ENCODE results near the gene ZNF236.

Gene ZNF236

GRCh38 chr18:76834379-76834778, 12.0 kb downstream of the ZNF236 start:
- TF ChIP-seq CTCF (IDR thresholded peaks at IDR 0.05), result no peak
- Histone ChIP-seq H3K4me3 (no peak overlapping the region), H3K27ac (no peak overlapping the region)
- DNase-seq (ENCODE audit: low spot score), result no peak

GRCh38 chr18:76835380-76835779, 13.0 kb downstream of the ZNF236 start:
- DNase-seq (ENCODE audit: low spot score), result no peak
- Histone ChIP-seq H3K4me3 (no peak overlapping the region), H3K27ac (no peak overlapping the region)
- TF ChIP-seq CTCF (IDR thresholded peaks at IDR 0.05), result no peak

GRCh38 chr18:76837071-76837470, 14.7 kb downstream of the ZNF236 start:
- Histone ChIP-seq H3K4me3 (no peak overlapping the region), H3K27ac (no peak overlapping the region)
- no peak for TF ChIP-seq CTCF (IDR thresholded peaks at IDR 0.05)
- no peak for DNase-seq (ENCODE audit: low spot score)

DNA sequence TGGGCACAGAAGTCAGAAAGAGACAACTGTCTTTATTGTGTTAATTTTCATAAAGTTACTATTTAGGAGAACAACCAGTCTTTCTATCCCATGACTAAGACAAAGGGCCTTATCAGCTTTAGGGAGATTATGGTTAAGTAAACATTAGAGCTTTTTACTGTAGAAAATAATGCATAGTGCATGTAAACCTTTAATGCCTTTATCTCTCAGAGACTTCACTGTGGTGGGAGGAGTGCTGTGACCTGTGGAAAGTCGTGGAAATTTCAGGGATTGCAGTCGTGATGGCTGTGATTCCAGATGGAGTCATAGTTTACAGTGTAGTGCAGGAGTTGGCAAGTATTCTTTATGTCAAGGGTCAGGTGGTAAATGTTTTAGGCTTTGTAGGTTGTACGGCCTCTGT, 15.8 kb downstream of the ZNF236 start:
- TF ChIP-seq CTCF (IDR thresholded peaks at IDR 0.05), result no peak
- DNase-seq (ENCODE audit: low spot score), result no peak
- Histone ChIP-seq H3K27ac (no peak overlapping the region), H3K4me3 (no peak overlapping the region)

DNA sequence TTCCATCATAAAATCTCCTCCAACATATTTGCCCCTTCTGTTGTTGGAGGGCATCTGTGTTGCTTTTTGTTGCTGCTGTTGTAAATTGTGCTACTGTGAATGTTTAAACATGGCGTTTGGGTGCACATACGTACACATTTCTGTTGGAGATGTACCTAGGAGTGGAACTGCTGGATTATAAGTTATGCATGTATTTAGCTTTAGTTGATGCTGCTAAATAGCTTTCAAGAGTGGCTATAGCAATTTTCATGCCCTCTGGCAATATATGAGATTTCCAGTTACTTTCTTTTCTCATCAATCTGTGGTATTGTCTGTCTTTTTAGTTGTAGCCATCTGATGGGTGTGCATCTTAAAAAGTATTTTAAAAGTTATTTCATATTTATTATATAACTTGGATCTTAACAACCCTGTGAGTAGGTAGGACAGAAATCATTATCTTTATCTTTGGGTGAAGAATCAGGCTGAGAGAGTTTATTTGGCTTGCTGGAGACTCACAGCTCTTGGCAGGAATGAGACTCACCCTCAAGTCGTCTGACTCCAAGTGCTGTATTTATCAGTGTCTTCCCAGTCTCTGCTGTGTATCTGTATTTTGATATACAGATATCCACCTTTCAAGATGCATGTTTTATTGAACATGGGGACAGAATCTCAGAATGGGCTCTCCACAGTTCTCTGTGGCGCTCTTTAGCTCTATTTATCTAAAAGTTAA, 16.9 kb downstream of the ZNF236 start:
- H3K27ac ChIP-seq, result no peak overlapping the region
- TF ChIP-seq CTCF (IDR thresholded peaks at IDR 0.05), result no peak
- no peak for DNase-seq (ENCODE audit: low spot score)
- H3K4me3 ChIP-seq, result no peak overlapping the region

- DNase-seq (ENCODE audit: low spot score), result no peak
- Histone ChIP-seq H3K27ac (no peak overlapping the region), H3K4me3 (no peak overlapping the region)
- TF ChIP-seq CTCF (IDR thresholded peaks at IDR 0.05), result no peak
These were observed 20.6 kb downstream of the ZNF236 start for GRCh38 chr18:76842837-76843530.

- TF ChIP-seq CTCF (IDR thresholded peaks at IDR 0.05), result no peak
- Histone ChIP-seq H3K4me3 (no peak overlapping the region), H3K27ac (no peak overlapping the region)
- no peak for DNase-seq (ENCODE audit: low spot score)
These were observed 21.8 kb downstream of the ZNF236 start for GRCh38 chr18:76844144-76844543.

All from coronary artery (tissue), 2 donors.